Midbrain (tissue), 1 donor: Measurements from ENCODE around the gene ZNF362.

ENCODE experiments used
- DNase-seq: peaks from one replicate; lab custom pipeline; 2025; lab: John Stamatoyannopoulos, UW

Gene ZNF362

DNA sequence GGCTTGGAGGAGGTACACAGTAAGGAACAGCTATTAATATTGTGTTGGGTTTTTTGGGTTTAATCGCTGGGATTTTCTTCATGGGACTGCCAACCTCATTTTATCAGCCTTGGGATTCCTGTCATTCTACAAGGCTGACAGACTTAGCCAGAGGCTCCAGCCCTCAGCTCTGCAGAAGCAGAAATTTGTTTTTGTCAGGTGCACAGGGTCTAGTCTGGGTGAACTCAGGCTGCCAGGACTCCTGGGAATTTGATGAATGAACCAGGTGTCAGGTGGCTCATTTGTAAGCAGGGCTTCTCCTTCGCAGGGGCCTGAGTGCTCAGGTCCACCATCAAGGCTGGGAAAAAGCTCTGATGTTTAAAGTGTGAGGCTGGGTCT is 11.5 kb upstream of the ZNF362 start:
- no peak for DNase-seq

GRCh38 chr1:33246171-33246570 is 10.1 kb upstream of the ZNF362 start:
- DNase-seq = no peak

GRCh38 chr1:33247545-33247944 is 8.7 kb upstream of the ZNF362 start:
- no peak for DNase-seq

GRCh38 chr1:33248244-33248643 is 8.0 kb upstream of the ZNF362 start:
- DNase-seq = no peak

GRCh38 chr1:33249422-33249821 is 6.9 kb upstream of the ZNF362 start:
- no peak for DNase-seq

GRCh38 chr1:33250217-33250616 is 6.1 kb upstream of the ZNF362 start:
- no peak for DNase-seq

GRCh38 chr1:33250724-33251123 is 5.6 kb upstream of the ZNF362 start:
- no peak for DNase-seq

GRCh38 chr1:33254491-33254890 is 1.8 kb upstream of the ZNF362 start:
- DNase-seq = no peak

- peak; percentile 59 for DNase-seq
Observed at GRCh38 chr1:33255347-33256220, 708 bp upstream of the ZNF362 start.

- peak; percentile 42 for DNase-seq
Observed at GRCh38 chr1:33256221-33256470, 146 bp upstream of the ZNF362 start.

DNA sequence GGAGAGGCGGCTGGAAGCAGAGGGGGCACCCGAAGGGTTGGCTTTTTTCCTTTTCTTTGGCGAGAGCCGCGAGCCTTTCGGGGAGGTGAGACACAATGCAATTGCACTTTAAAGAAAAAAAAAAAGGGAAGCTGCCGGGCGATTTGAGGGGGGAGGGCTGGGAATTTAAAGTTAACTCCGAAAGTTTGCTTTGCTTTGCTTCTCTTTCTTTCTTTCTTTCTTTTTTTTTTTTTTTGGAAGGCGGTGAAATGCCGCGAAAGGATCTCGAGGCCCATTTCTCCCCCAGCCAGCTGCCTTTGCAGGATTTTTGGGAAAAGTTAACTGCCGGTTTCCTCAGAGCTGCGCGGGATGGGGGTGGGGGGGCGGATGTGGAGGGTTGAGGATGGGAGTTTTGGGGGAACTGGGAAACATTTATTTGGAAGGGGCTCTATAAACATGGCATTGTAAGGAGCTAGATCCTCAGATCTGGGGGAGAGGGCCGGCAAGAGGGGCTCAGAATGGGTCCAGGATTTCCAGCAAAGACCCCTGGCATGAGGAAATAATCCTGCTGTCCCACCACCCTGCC is 997 bp downstream of the ZNF362 start:
- peak; percentile 24 for DNase-seq

- no peak for DNase-seq
Observed at GRCh38 chr1:33257772-33258712, 1.8 kb downstream of the ZNF362 start.

- DNase-seq = no peak
Observed at GRCh38 chr1:33258788-33259274, 2.5 kb downstream of the ZNF362 start.

- no peak for DNase-seq
Observed at GRCh38 chr1:33259879-33260278, 3.6 kb downstream of the ZNF362 start.

DNA sequence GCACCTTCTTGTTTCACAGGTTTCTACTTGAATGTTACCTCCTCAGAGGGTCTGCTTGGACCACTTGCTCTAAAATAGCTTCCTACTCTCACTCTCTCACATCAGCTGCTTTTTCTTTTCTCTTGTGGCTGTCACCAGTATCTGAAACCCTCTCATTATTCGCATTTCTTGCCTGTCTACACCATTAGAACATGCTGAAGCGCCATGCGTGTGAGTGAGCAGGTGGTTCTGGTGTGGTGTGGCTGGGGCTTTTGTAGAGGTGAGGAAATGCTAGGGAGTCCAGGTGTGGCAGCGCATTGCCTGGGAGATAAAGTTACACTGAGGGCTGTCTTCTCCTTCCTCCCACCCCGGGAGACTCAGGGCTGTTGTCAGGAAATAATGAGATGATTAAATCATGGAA is 4.1 kb downstream of the ZNF362 start:
- no peak for DNase-seq

DNA sequence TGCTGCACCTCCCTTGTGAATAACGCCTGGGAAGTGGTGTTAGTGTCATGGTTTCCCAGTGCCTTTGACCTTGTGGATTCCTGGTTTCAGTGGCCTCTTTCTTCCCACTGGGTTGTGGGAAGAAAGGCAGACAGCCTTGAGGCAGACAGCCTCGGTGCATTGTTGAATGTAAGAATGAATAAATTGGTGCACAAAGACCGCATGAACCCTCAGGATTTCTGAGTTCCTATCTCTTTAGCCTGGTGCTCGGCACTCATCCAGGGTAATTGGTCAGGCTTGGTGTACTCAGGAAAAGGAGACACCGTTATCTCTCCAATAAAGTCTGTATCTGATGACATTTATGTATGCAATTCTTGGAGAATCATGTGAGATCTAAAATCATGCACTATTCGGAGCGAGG is 5.1 kb downstream of the ZNF362 start:
- no peak for DNase-seq

- DNase-seq = no peak
Observed at GRCh38 chr1:33263890-33264504, 7.7 kb downstream of the ZNF362 start.

GRCh38 chr1:33265780-33266605 is 9.7 kb downstream of the ZNF362 start:
- no peak for DNase-seq

DNA sequence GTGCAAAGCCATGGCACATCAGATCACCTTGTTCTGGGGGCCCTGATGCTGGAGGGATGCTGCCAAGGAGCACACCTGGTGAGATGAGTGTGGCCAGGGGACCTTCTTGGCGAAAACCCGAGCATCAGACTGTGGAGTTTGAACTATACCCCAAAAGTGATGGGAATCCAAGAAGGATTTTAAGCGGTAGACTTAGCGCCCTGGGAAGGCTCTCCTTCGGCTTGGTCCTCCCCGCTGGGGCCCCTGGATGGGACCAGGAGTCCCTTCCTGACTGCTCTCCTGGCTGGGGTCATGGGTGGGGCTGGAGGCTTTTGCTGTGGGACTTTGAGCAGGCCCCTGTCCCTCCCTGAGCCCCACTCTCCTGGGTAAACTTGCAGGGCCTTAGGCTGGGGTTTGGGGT is 10.5 kb downstream of the ZNF362 start:
- no peak for DNase-seq

- DNase-seq = no peak
Observed at GRCh38 chr1:33267468-33268205, 11.3 kb downstream of the ZNF362 start.

GRCh38 chr1:33268457-33268856 is 12.2 kb downstream of the ZNF362 start:
- DNase-seq = no peak
